GM23338 (cell line): Measurements from ENCODE around the gene TUBB. TPM values are rescaled to one million over a fixed set of nuclear protein-coding genes. Genes with fewer than 3 reads are reported as not detected.

ENCODE experiments used
- ATAC-seq: fragments of 200-7000 bp; cut with Tn5 transposase; 3 replicates; pipeline ENCODE4 v1.9.1; 2020
- DNase-seq: peaks from one replicate; pipeline ENCODE4 v3.0.0-alpha.2; 2015; ENCODE audit warnings: low spot score
- H2AFZ ChIP-seq: fragments of 200-600 bp; sonication (generic); 2 replicates; pipeline ENCODE4 v1.8.0; 2016; ENCODE audit warnings: antibody characterized with exemption, mild to moderate bottlenecking, moderate library complexity
- H3F3A ChIP-seq: fragments of 200-600 bp; sonication (generic); replicated peaks from 2 replicates; pipeline ENCODE4 v1.8.0; 2017; ENCODE audit warnings: antibody characterized with exemption, mixed run types, low read depth
- H3K27ac ChIP-seq: fragments of 200-600 bp; sonication (generic); 2 replicates; pipeline ENCODE4 v1.6.1; 2016; ENCODE audit warnings: low read depth
- H3K27me3 ChIP-seq: fragments of 200-600 bp; sonication (generic); 2 replicates; pipeline ENCODE4 v1.8.0; 2016; ENCODE audit warnings: mild to moderate bottlenecking, mixed run types, moderate library complexity; ENCODE audit not compliant: insufficient read depth
- H3K36me3 ChIP-seq: fragments of 200-600 bp; sonication (generic); 2 replicates; pipeline ENCODE4 v1.8.0; 2016; ENCODE audit warnings: mild to moderate bottlenecking; ENCODE audit not compliant: insufficient read depth
- H3K4me1 ChIP-seq: fragments of 200-600 bp; sonication (generic); 2 replicates; pipeline ENCODE4 v1.8.0; 2016; ENCODE audit warnings: mild to moderate bottlenecking, moderate library complexity; ENCODE audit not compliant: insufficient read depth
- H3K4me2 ChIP-seq: fragments of 200-600 bp; sonication (generic); 2 replicates; pipeline ENCODE4 v1.7.1; 2017; ENCODE audit warnings: mixed run types
- H3K4me3 ChIP-seq: fragments of 200-600 bp; sonication (generic); 2 replicates; pipeline ENCODE4 v1.6.1; 2016; ENCODE audit warnings: mixed run types
- H3K79me2 ChIP-seq: fragments of 200-600 bp; sonication (generic); replicated peaks from 2 replicates; pipeline ENCODE4 v1.8.0; 2017; ENCODE audit warnings: mild to moderate bottlenecking; ENCODE audit not compliant: insufficient read depth
- H3K9me2 ChIP-seq: fragments of 200-600 bp; sonication (generic); 2 replicates; pipeline ENCODE4 v1.8.0; 2017; ENCODE audit not compliant: insufficient read depth
- H4K20me1 ChIP-seq: fragments of 200-600 bp; sonication (generic); replicated peaks from 2 replicates; pipeline ENCODE4 v1.8.0; 2017; ENCODE audit warnings: mild to moderate bottlenecking; ENCODE audit not compliant: insufficient read depth
- H3K27ac Mint-ChIP-seq: 2 replicates; pipeline ENCODE4 v1.8.0; 2020; ENCODE audit warnings: inconsistent platforms, mild to moderate bottlenecking, moderate library complexity, mixed read lengths
- H3K27me3 Mint-ChIP-seq: 3 replicates; pipeline ENCODE4 v1.8.0; 2022; ENCODE audit warnings: low read depth, mild to moderate bottlenecking, moderate library complexity, mixed read lengths, inconsistent platforms; ENCODE audit not compliant: insufficient read depth, poor library complexity
- H3K36me3 Mint-ChIP-seq: 3 replicates; pipeline ENCODE4 v1.8.0; 2021; ENCODE audit warnings: low read depth, mild to moderate bottlenecking, inconsistent platforms, moderate library complexity, mixed read lengths
- H3K4me1 Mint-ChIP-seq: 3 replicates; pipeline ENCODE4 v1.8.0; 2020; ENCODE audit warnings: mild to moderate bottlenecking, inconsistent platforms, mixed read lengths
- H3K4me3 Mint-ChIP-seq: 3 replicates; pipeline ENCODE4 v1.8.0; 2021; ENCODE audit warnings: moderate library complexity, mild to moderate bottlenecking, inconsistent platforms, mixed read lengths
- H3K9me3 Mint-ChIP-seq: 3 replicates; pipeline ENCODE4 v1.8.0; 2020; ENCODE audit warnings: moderate library complexity, mild to moderate bottlenecking, inconsistent platforms, mixed read lengths
- CREB1 ChIP-seq: fragments of 250-450 bp; sonication (Bioruptor Pico); IDR thresholded peaks from 2 replicates; pipeline ENCODE4 v1.5.0; 2020; ENCODE audit warnings: low read depth, mild to moderate bottlenecking, moderate library complexity
- CTCF ChIP-seq, 2 experiments: fragments of 200-600 bp in 1 of 2; sonication (generic) in 1 of 2; conservative IDR thresholded peaks; 2 replicates each; pipeline versions ENCODE4 v1.5.1 to v1.6.1; 2016 to 2017; ENCODE audit warnings: antibody characterized with exemption in 2 of 2, low read depth in 2 of 2, mild to moderate bottlenecking in 2 of 2, moderate library complexity in 1 of 2
- ETS1 ChIP-seq: IDR thresholded peaks from 2 replicates; pipeline ENCODE4 v1.6.1; 2016; ENCODE audit warnings: antibody characterized with exemption
- EZH2 ChIP-seq: fragments of 200-600 bp; sonication (generic); IDR thresholded peaks from one replicate; pipeline ENCODE4 v1.8.0; 2017; ENCODE audit warnings: antibody characterized with exemption, mild to moderate bottlenecking, low read depth; ENCODE audit not compliant: unreplicated experiment
- EZH2phosphoT487 ChIP-seq: fragments of 200-600 bp; sonication (generic); IDR thresholded peaks from one replicate; pipeline ENCODE4 v1.8.1; 2018; ENCODE audit warnings: antibody characterized with exemption; ENCODE audit not compliant: unreplicated experiment
- JUNB ChIP-seq: IDR thresholded peaks from one replicate; pipeline ENCODE4 v1.6.1; 2016; ENCODE audit warnings: antibody characterized with exemption; ENCODE audit not compliant: unreplicated experiment
- NANOG ChIP-seq: IDR thresholded peaks from 2 replicates; pipeline ENCODE4 v1.6.1; 2016; ENCODE audit warnings: antibody characterized with exemption, borderline replicate concordance
- POLR2AphosphoS5 ChIP-seq: IDR thresholded peaks from 2 replicates; pipeline ENCODE4 v1.6.1; 2016; ENCODE audit warnings: antibody characterized with exemption, low read depth
- REST ChIP-seq: IDR thresholded peaks from one replicate; pipeline ENCODE4 v1.6.1; 2018; ENCODE audit warnings: antibody characterized with exemption; ENCODE audit not compliant: unreplicated experiment
- STAT1 ChIP-seq: IDR thresholded peaks from one replicate; pipeline ENCODE4 v1.6.1; 2016; ENCODE audit warnings: antibody characterized with exemption; ENCODE audit not compliant: unreplicated experiment
- ZNF114 ChIP-seq: fragments of 250-450 bp; sonication (Bioruptor Pico); IDR thresholded peaks from 2 replicates; pipeline ENCODE4 v1.5.0; 2020; ENCODE audit warnings: mild to moderate bottlenecking, moderate library complexity
- ZNF331 ChIP-seq: fragments of 250-450 bp; sonication (Bioruptor Pico); IDR thresholded peaks from 2 replicates; pipeline ENCODE4 v1.5.0; 2020; ENCODE audit warnings: low read depth, mild to moderate bottlenecking, moderate library complexity
- ZNF462 ChIP-seq: fragments of 250-450 bp; sonication (Bioruptor Pico); IDR thresholded peaks from 2 replicates; pipeline ENCODE4 v1.5.0; 2020; ENCODE audit warnings: mild to moderate bottlenecking, moderate library complexity
- polyA plus RNA-seq: library from polyadenylated mRNA; unstranded; fragments of >200 nt; fragmentation: Nextera tagmentation; extraction: Ambion mirVana; gene quantifications from 2 replicates; pipeline ENCODE4 v1.2.1, GENCODE V29; 2016
- total RNA-seq: library from RNA; depleted of rRNA; stranded (reverse); fragments of >200 nt; shearing (Covaris generic); gene quantifications from 2 replicates; pipeline ENCODE4 v1.2.3, GENCODE V29; 2014

TUBB gene
- total and polyA plus RNA-seq, 2 experiments from 2014 or later, result 1,041 to 1,704 TPM

- Histone ChIP-seq H3K79me2 (peaks cover 22% of the 10 kb centered on the region), H3K4me1 (peaks cover 6% of the 10 kb centered on the region), H3K36me3 (peaks cover 39% of the 10 kb centered on the region), H2AFZ (no peak overlapping the region), H3K4me2 (no peak overlapping the region), H3F3A (peaks cover 73% of the 10 kb centered on the region), H3K4me3 (no peak overlapping the region), H4K20me1 (peaks cover 41% of the 10 kb centered on the region), H3K27ac (peak overlapping the region; percentile 63), H3K27me3 (no peaks in the 10 kb centered on the region), H3K9me2 (no peaks in the 10 kb centered on the region)
- no peak overlapping the region for H3K27ac Mint-ChIP-seq
- H3K4me3 Mint-ChIP-seq, result no peak overlapping the region
- H3K4me1 Mint-ChIP-seq, result peaks cover 30% of the 10 kb centered on the region
- H3K9me3 Mint-ChIP-seq, result no peaks in the 10 kb centered on the region; the same call in 2 of the 3 replicates
- H3K27me3 Mint-ChIP-seq, result peaks cover 46% of the 10 kb centered on the region
- H3K36me3 Mint-ChIP-seq, result peaks cover 76% of the 10 kb centered on the region
- TF ChIP-seq CTCF (conservative IDR thresholded peaks at IDR 0.05; ENCODE audit: low read depth in 2 of 2) (no peak), POLR2AphosphoS5 (no peak), JUNB (no peak), EZH2phosphoT487 (no peak), ETS1 (no peak), ZNF331 (no peak), REST (no peak), STAT1 (no peak), ZNF462 (CRISPR knock-in tag) (no peak), EZH2 (no peak), ZNF114 (CRISPR knock-in tag) (no peak), CREB1 (CRISPR knock-in tag) (no peak), NANOG (no peak)
- ATAC-seq, result no peak
- no peak for DNase-seq
These were observed 6.6 kb downstream of the TUBB start for GRCh38 chr6:30726506-30727413.
